ENCODE data around the gene MAPRE2.

The MAPRE2 gene

GRCh38 chr18:35134791-35135531 is 93.7 kb downstream of the MAPRE2 start:
- H3K4me3 ChIP-seq (ENCODE audit: low read depth, low read length) = no peak overlapping the region
- no peak for TF ChIP-seq CTCF (conservative IDR thresholded peaks at IDR 0.05; ENCODE audit: low read depth, low read length)
- DNase-seq (ENCODE audit: low read depth) = no peak

DNA sequence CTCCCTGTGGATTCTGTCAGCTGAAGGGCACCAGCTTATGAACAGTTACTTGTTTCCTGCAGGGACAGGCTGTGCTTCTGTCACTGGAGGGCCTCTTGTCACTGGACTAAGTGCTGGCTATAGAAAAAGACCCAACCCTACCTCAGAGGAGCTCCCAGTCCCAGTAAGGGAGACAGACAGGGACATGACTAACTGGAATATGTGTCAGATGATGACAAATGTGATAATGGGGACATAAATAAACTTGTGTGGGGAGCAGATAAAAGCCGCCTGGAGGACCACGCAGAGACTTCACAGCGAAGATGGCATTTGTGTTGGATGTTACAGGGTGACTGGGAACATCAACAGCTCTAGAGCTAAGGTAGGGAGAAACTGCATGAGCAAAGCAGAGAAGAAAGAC is 95.0 kb downstream of the MAPRE2 start:
- DNase-seq (ENCODE audit: low read depth) = no peak
- TF ChIP-seq CTCF (conservative IDR thresholded peaks at IDR 0.05; ENCODE audit: low read depth, low read length) = no peak

GRCh38 chr18:35136885-35137284 is 95.7 kb downstream of the MAPRE2 start:
- no peak for TF ChIP-seq CTCF (conservative IDR thresholded peaks at IDR 0.05; ENCODE audit: low read depth, low read length)
- H3K4me3 ChIP-seq (ENCODE audit: low read depth, low read length) = no peak overlapping the region
- DNase-seq (ENCODE audit: low read depth) = no peak

More for the DNA sequence above, 95.0 kb downstream of the MAPRE2 start:
- no peak overlapping the region for H3K4me3 ChIP-seq (ENCODE audit: low read depth, low read length)

GRCh38 chr18:35137632-35138031 is 96.4 kb downstream of the MAPRE2 start:
- no peak overlapping the region for H3K4me3 ChIP-seq (ENCODE audit: low read depth, low read length)
- no peak for DNase-seq (ENCODE audit: low read depth)
- no peak for TF ChIP-seq CTCF (conservative IDR thresholded peaks at IDR 0.05; ENCODE audit: low read depth, low read length)

DNA sequence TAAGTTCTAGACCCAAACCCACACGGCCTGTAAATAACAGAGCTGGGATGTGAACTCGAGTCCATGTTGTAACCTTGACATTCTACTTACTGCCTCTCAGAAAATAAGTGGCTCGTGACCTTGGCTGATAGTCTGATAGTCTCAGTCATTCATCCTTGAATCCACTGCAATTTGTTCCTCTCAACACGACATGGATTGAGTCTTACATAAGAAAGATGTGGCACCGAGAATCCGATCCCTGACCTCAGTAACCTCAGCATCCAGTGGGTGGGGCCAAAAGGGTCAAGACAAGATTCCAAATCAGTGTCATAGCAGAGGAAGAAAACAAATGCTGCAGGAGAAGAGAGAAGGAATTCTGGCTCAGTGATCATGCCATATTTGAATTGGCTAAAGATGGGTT is 97.6 kb downstream of the MAPRE2 start:
- no peak overlapping the region for H3K4me3 ChIP-seq (ENCODE audit: low read depth, low read length)
- DNase-seq (ENCODE audit: low read depth) = no peak
- TF ChIP-seq CTCF (conservative IDR thresholded peaks at IDR 0.05; ENCODE audit: low read depth, low read length) = no peak

- DNase-seq (ENCODE audit: low read depth) = no peak
- TF ChIP-seq CTCF (conservative IDR thresholded peaks at IDR 0.05; ENCODE audit: low read depth, low read length) = no peak
- no peak overlapping the region for H3K4me3 ChIP-seq (ENCODE audit: low read depth, low read length)
Measured at GRCh38 chr18:35139517-35139916, 98.3 kb downstream of the MAPRE2 start.

- DNase-seq (ENCODE audit: low read depth) = no peak
- H3K4me3 ChIP-seq (ENCODE audit: low read depth, low read length) = no peak overlapping the region
- no peak for TF ChIP-seq CTCF (conservative IDR thresholded peaks at IDR 0.05; ENCODE audit: low read depth, low read length)
Measured at GRCh38 chr18:35141077-35141476, 99.9 kb downstream of the MAPRE2 start.

Measured in choroid plexus epithelial cell (primary cell).